ENCODE data around the gene TGFBR3. TPM values are rescaled to one million over a fixed set of nuclear protein-coding genes. Genes with fewer than 3 reads are reported as not detected.

Gene TGFBR3
- total RNA-seq, 1 donor from 2014 or later, result 37.9 TPM

DNA sequence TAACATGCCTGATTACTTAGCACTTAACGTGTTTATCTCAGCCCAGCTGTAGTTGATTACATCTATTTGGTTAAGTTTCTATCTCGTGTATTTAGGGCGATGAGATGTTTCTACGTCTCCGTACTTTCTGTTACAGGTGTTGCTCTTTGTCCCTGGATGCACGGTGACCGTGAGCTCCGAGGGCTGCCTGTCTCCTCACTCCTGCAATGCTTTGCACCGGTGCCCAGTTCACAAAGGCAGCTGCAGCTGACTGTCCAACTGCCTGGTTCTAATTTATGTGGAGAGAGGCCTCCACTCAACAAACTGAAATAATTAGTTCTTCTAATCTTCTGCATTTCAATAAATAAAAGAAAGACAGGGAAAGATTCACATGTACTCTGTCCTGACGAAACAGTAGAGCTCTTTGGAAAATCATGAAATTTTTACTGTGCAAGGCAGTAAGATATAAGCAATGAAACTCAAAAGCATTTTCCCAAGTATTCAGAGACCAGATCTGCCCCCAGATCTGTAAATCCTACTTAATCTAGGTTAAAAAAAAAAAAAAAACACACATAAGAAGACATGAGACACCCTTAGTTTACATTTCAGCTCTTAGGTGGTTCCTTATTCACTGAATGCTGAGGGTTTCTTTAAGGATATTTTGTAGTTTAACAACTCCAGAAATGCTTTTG lies 108.2 kb downstream of the TGFBR3 start:
- intact Hi-C loops (cut with DNase I), result no loop called here
- DNase-seq (no peak), ATAC-seq (ENCODE audit: poor library complexity) (no peak)

DNA sequence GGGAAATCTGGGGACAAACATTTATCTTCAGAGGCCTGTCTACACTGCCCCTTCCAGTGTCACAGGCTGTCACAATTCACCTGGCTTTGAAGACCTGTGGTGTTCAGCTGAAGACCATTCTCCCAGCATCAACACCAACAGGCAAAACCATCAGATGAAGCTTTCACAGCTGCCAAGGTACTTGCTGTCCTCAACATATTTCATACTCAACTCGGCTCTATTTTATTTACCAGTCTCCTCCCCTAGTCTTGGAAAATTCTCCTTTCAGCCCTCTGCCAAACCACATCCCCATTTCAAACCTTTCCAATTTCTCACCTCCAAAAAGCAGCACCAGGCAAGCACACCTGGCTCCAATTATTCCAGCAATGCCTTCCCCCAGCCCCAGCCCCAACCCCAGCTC lies 108.8 kb downstream of the TGFBR3 start:
- DNase-seq (no peak), ATAC-seq (ENCODE audit: poor library complexity) (no peak)
- intact Hi-C loops (cut with DNase I), result no loop called here

DNA sequence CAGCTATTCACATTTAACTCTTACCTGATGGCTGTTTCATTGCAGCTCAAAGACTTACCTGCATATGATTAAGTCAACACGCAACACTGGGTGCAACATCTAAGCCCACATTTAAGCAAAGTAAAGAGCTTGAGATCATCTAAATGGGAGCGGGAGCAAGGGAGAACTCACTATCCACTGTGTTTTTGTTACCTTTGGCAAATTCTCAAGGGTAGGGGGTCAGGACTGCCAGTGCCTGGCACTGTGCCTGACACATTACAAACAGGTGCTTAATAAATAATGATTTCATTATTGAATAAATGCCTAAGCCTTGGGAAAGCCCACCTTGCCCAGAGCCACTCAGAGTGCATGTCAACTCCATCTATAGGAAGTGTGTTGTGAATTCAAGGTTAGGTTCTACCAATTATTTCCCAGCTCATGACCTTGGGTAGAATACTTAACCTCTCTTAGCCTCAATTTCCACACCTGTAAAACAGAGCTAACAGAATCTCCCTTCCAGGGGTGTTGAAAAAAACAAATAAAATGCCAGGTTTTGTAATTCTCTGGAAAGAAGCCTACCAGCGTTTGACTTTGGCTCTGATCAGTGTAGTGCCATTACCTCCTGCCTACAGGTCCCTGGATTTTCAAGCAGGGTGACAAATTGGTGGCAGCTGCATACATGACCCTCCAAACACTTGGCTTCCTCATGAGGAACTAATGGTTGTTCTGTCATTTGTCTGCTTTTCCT lies 109.7 kb downstream of the TGFBR3 start:
- intact Hi-C loops (cut with DNase I), result no loop called here
- ATAC-seq (ENCODE audit: poor library complexity), result no peak
- DNase-seq, result no peak

DNA sequence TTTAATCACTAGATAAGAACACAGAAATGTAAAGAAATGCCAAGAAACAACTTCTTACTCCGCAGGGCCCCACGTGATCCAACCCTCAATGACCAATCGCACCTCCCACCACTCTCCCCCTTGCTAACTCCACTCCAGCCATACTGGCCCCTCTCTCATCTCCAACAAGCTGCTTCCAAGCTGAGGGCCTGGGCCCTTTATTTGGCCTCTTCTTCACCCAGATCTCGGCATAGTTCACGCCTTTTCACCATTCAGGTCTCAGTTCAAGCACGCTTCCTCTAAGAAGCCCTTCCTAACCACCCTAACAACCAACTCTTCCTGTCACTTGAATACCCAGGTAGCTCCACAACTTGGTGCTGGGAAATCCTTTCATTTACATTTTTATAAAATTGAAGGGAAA lies 110.7 kb downstream of the TGFBR3 start:
- ATAC-seq (ENCODE audit: poor library complexity) (no peak), DNase-seq (no peak)
- intact Hi-C loops (cut with DNase I), result no loop called here

DNA sequence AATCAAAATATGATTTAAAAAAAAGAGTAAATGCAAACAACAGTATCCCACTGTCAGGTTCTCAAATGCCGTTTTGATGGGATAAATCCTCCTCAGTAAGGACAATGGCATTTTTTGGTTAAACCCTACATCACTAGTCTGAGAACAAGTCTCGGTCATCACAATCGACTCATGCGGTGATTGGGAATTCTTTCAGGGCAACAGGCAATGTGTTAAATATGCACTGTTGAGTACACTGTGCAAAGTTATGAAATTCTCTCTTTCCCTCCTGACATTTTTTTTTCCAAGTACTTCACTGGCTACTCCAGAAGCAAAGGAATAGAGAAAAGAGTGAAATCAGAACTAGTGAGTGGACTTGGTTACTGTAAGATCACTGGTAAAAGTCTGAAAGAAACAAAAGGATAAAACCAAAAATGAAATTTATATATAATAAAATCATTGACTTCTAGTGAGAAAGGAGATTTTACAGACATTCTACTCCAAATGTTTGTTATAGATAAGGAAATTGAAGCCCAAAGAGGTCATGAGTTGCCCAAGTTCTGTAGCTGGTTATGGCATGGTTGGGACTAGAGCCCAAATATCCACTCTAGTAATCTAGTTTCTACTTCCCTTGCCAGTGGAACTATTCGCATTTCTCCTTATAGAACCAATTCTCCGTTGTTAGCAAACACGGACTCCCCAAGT lies 111.3 kb downstream of the TGFBR3 start:
- intact Hi-C loops (cut with DNase I), result no loop called here
- ATAC-seq (ENCODE audit: poor library complexity) (no peak), DNase-seq (no peak)

DNA sequence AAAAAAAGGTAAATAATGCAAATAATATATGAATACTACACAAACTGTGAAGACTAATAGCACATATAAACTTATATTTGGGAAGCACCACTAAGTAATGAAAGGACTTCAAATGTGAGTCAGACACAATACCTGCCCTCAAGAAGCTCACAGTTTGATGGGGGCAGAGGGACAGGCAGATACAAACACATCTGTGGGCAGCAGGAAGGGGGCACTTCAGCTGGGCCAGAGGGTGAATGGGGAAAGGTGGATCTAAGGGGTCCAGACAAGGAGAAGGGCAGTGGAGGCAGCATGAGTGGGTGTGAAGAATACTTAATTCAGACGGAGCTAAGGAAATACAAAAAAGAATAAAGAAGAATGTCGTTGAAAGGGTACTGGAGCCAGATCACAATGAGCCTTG lies 114.2 kb downstream of the TGFBR3 start:
- intact Hi-C loops (cut with DNase I), result no loop called here
- no peak for ATAC-seq (ENCODE audit: poor library complexity)

DNA sequence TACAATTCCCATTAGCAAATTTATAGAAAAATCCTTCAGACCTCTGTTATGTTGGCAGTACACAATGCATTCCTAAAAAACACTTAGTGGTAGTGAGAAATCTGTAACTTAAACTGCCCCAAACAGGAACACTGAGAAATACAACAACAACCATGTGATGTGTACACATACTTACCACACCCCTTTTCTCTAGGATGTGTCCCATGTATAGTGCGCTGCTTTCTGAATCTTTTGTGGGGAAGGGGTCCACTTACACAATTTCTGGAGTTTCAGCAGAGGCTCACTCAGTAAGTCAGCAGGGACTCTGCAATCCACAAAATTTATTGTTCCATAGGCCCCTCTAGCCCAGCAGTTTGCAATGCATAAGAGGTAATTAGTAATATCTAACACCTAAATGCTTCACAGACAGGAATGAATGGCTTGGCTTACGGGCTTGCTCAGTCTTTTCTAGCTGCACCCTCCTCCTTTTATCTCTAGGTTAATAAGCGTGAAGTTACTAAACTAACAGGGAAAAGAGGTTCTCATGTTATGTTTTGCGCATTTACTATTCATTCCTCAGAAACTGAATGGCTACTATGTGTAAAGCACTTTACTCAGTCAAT lies 115.2 kb downstream of the TGFBR3 start:
- ATAC-seq (ENCODE audit: poor library complexity) (no peak), DNase-seq (no peak)
- intact Hi-C loops (cut with DNase I), result no loop called here

More for the DNA sequence above, 114.2 kb downstream of the TGFBR3 start:
- DNase-seq, result no peak

DNA sequence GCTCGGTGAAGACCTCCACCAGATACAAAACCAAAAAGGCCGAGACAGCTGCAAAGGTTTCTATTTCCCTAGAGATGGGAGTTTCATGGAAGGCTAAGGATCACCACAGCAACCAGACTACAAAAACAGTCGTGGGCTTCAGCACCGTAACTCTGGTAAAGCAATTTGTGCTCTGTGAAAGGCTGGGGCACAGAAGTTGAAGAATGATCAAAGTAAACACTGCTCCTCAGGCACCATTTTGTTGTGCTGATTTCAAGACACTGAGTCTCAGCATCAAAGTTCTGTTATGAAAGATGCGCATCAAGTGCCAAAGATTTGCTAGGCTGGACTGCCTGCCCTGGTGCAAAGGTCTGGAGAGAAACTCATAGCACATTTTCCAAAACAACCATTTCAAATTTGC lies 116.2 kb downstream of the TGFBR3 start:
- ATAC-seq (ENCODE audit: poor library complexity), result peak; percentile 38
- DNase-seq, result no peak
- intact Hi-C loops (cut with DNase I), result no loop called here

DNA sequence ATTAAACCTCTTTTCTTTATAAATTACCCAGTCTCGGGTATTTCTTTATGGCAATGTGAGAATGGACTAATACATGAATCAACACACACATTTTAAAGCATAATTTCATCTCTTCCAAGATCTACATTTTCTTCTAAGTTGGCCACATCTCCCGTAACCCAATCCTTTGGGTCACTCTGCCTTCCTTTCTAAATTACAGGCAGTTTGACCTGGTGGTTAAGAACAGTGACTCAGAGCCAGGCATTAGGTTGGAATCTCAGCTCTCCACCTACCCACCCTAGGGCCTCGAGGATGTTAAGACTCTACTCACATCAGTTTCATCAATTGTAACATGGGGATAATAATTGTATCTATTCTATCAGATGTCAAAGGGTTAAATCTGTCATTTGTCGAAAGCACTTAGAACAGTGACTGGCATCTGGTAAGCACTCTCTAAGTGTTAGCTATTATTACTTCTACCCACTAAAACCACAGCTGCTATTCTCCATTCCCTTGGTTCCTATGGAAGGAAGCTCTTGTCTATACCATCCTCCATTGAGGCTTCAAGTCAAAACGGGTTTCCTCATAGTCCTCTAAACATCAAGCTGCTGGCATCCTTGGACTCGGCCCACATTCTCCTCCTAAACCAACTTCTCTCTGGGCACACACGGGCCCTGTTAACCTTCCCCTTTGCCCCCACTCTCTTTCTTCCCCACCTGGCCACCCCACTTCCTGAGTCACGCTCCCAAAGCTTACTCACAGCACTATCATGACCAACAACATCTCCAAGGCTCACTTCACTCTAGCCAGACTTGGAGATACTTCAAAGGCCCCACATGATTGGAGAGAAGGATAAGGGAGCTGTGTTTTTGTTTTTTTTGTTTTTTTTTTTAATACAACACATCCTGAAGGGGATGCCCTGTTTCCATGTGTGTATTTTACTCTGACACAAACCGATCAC lies 116.9 kb downstream of the TGFBR3 start:
- DNase-seq, result no peak
- no peak for ATAC-seq (ENCODE audit: poor library complexity)
- intact Hi-C loops (cut with DNase I), result no loop called here

DNA sequence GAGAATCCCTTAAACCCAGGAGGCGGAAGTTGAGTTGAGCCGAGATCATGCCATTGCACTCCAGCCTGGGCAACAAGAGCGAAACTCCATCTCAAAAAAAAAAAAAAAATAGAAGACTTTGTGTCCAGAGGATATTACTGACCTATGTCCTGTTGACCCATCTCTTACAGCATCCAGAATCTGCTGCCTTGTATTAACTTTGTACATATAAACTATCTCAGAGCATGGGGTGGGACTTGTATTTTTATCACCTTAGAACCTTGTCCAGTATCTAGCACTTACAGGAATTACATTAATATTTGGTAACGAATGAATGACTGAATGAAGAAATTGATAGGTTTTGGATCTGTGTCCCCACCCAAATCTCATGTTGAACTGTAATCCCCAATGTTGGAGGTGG lies 117.8 kb downstream of the TGFBR3 start:
- DNase-seq, result no peak
- no peak for ATAC-seq (ENCODE audit: poor library complexity)
- intact Hi-C loops (cut with DNase I), result no loop called here

DNA sequence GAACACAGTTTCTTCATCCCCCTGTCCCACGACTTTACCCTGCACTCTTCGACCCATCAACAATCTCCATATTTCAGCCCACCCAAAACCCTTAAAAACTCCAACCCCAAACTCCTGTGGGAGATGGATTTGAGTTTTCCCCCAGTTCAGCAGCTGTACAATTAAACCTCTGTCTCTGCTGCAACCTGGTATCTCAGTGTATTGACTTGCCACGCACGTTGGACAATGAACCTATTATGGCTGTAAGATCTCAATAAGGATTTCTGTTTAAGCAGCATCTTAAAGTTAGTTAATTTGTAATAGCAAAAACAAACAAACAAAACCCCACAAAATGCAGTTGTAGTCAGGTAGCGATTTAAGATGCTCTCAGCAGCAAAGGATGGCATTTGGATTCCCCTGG lies 119.1 kb downstream of the TGFBR3 start:
- intact Hi-C loops (cut with DNase I), result no loop called here
- ATAC-seq (ENCODE audit: poor library complexity), result no peak
- no peak for DNase-seq

DNA sequence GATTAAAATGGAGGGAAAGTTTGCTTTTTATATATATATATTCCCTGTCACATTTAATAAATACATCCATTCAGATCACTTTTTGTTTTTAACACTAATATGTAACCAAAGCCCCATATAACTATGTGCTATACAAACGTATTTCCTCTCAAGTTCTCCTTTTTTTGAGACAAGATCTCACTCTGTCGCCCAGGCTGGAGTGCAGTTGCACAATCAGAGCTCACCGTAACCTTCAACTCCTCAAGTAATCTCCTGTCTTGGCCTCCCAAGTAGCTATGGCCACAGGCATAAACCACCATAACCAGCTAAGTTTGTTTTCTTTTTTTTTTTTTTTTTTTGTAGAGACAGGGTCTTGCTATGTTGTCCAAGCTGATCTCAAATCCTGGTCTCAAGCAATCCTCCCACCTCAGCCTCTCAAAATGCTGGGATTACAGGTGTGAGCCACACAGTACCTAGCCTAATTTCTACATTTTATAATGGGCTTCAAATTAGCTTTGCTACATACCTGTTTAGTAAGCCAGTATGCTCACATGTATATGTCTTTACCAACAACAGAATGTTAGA lies 120.0 kb downstream of the TGFBR3 start:
- intact Hi-C loops (cut with DNase I), result no loop called here
- DNase-seq (no peak), ATAC-seq (ENCODE audit: poor library complexity) (no peak)

DNA sequence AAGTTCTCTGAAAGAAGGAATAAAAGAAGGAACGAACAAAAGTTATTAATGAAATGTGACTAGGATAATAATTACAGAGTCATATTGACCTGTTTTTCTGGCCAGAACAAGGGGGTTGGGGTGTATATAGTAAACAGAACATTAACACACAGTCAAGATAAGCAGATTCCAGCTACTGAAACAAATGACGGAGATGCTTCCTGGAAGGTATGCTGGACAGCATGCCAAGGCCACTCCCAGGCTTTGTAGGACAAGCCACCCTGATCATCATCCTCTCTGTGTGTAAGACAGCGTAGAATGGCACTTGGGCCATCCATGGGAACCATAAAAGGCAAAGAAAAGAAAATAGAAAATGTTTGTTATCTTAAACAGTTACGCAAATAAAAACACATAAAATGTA lies 120.7 kb downstream of the TGFBR3 start:
- ATAC-seq (ENCODE audit: poor library complexity) (peak; percentile 7), DNase-seq (no peak)
- intact Hi-C loops (cut with DNase I), result no loop called here

DNA sequence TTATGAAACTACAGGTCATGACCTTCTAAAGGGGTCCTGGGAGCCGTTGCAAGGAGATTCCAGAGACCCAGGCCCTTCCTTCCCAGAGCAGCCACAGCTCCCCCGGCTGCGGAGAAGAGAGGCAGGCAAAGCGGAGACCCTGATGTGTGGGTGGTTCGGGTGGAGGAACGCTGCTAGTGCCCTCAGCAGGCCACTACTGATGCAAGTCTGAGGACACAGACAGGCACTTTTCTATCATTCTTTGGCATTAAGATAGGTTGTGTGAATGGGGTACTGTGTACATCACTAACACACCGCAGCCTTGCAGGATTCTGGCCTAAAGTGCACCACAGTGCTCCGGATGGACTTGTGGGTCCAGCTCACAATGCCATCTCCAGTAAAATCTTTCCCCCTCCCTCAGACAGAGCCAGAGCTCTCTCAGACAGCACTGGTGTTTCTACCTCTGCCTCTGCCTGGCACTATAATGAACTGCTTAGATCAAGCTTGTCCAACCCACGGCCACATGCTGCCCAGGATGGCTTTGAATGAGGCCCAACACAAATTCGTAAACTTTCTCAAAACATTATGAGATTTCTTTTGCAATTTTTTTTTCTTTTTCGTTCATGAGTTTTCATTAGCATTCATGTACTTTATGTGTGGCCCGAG lies 121.4 kb downstream of the TGFBR3 start:
- DNase-seq (no peak), ATAC-seq (ENCODE audit: poor library complexity) (no peak)
- intact Hi-C loops (cut with DNase I), result no loop called here

DNA sequence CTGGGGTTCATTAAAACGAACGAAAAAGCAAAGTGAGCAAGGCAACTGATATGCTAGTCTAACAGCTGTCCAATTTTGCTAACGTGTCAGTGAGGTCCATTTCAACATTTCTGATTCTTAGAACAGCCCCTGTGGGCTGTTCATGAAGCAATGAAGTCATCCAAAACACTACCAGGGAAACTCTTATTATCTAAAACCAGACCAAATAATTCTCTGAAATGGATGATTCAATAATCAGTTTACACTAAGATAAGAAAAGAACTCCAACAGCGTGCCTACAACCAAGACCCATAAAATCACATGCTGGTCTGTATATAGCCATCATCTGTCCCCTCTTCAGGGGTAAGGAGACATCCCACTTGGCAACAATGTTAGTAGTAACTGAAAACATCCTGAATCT lies 122.7 kb downstream of the TGFBR3 start:
- ATAC-seq (ENCODE audit: poor library complexity), result peak; percentile 70
- no peak for DNase-seq

DNA sequence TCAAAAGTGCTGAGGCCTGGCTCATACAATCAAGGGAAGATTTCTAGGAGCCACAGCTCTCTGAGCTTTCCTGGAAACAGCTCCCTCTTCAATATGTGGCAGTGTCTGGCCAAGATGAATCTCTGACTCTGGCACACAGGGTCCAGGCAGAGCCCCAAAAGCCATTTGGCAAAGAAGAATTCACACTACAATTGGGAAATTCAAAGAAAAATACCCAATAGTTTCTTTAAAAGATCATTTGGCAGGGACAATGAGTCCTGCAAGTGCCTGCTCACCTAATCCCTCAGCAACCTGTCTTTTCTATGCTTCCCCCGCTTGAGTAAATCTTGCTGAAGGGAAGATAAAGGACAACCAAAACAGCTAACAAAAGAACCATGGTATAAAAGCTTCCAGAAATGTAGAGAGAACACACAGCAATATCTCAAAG lies 124.6 kb downstream of the TGFBR3 start:
- intact Hi-C loops (cut with DNase I), result no loop called here
- no peak for DNase-seq
- ATAC-seq (ENCODE audit: poor library complexity), result peak; percentile 69

More for the DNA sequence above, 122.7 kb downstream of the TGFBR3 start:
- intact Hi-C loops (cut with DNase I), result no loop called here

DNA sequence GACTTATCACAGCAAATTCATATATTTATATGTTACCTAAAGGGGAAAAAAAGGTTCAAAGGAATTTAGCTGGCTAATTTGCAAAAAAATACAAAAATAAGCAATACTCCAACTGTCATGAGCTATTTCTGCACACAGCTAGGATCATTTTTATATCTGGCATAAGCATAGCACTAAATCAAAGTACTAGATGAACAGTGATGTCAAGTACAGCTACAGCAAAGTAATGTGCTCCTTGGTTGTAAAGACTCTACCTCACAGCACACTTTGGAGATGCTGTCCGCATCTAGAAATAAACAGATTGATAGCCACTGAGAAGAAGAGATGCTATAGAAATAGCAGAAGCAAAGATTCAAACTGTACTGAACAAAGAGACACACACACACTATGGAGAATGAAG lies 125.4 kb downstream of the TGFBR3 start:
- no peak for ATAC-seq (ENCODE audit: poor library complexity)
- no peak for DNase-seq
- intact Hi-C loops (cut with DNase I), result no loop called here

DNA sequence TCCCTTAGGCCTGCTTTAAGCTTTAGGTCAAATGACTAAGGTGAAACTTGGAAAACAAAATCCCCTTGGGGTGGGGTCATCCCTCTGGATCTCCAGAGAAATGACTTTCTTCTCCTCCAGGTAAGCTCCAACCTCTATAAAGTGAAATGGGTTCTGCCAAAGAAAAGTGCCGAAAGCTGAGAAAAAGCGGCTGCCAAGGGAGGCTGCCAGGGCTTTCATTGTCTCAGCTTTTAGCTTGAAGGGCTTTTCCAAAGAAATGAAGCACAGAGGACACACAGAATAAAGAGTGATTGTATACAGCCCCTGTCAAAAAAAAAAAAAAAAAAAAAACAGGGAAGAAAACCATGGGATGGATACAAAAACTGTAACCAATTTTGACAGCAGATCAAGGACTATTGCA lies 126.9 kb downstream of the TGFBR3 start:
- ATAC-seq (ENCODE audit: poor library complexity) (no peak), DNase-seq (no peak)
- intact Hi-C loops (cut with DNase I), result no loop called here

Data from Right ventricle myocardium superior (tissue), 1 donor.